Measurements from ENCODE around the gene PLCD3. TPM values are rescaled to one million over a fixed set of nuclear protein-coding genes. Genes with fewer than 3 reads are reported as not detected.

Gene PLCD3
- total RNA-seq, 1 experiment from 2014 or later = 55.8 TPM

GRCh38 chr17:45161288-45162024, 29.1 kb upstream of the PLCD3 start, which contains the start of gene HEXIM2 (continued):
- TF ChIP-seq HMGXB4 (CRISPR knock-in tag; IDR thresholded peaks at IDR 0.05) (peak; percentile 67), NR2C2 (CRISPR knock-in tag; IDR thresholded peaks at IDR 0.05) (no peak), ZNF281 (CRISPR knock-in tag; IDR thresholded peaks at IDR 0.05) (no peak), NR1H2 (CRISPR knock-in tag; IDR thresholded peaks at IDR 0.05) (no peak), FOXJ3 (CRISPR knock-in tag; IDR thresholded peaks at IDR 0.05; ENCODE audit: borderline replicate concordance) (no peak), CBFB (CRISPR knock-in tag; IDR thresholded peaks at IDR 0.05; ENCODE audit: low read depth) (no peak), GTF2I (CRISPR knock-in tag; conservative IDR thresholded peaks at IDR 0.05) (no peak), SOX15 (CRISPR knock-in tag; IDR thresholded peaks at IDR 0.05) (no peak), ERG (CRISPR knock-in tag; IDR thresholded peaks at IDR 0.05) (peak; percentile 72; the same call in 1 of the 2 replicates), RELA (CRISPR knock-in tag; IDR thresholded peaks at IDR 0.05; ENCODE audit: borderline replicate concordance) (no peak), ZNF423 (CRISPR knock-in tag; IDR thresholded peaks at IDR 0.05) (peak; percentile 72), ZNF121 (CRISPR knock-in tag; IDR thresholded peaks at IDR 0.05) (no peak), ZNF425 (CRISPR knock-in tag; conservative IDR thresholded peaks at IDR 0.05) (no peak), IRF2 (CRISPR knock-in tag; IDR thresholded peaks at IDR 0.05; ENCODE audit: borderline replicate concordance, low read depth) (no peak), CTCF (IDR thresholded peaks at IDR 0.05) (no peak), NFATC4 (CRISPR knock-in tag; IDR thresholded peaks at IDR 0.05) (no peak), TCF7 (CRISPR knock-in tag; IDR thresholded peaks at IDR 0.05; ENCODE audit: low read depth) (no peak), GRHL2 (CRISPR knock-in tag; IDR thresholded peaks at IDR 0.05; ENCODE audit: insufficient replicate concordance, severe bottlenecking) (no peak)
- TF ChIP-seq, protein P1, sequence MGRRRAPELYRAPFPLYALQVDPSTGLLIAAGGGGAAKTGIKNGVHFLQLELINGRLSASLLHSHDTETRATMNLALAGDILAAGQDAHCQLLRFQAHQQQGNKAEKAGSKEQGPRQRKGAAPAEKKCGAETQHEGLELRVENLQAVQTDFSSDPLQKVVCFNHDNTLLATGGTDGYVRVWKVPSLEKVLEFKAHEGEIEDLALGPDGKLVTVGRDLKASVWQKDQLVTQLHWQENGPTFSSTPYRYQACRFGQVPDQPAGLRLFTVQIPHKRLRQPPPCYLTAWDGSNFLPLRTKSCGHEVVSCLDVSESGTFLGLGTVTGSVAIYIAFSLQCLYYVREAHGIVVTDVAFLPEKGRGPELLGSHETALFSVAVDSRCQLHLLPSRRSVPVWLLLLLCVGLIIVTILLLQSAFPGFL (CRISPR knock-in tag; IDR thresholded peaks at IDR 0.05; ENCODE audit: borderline replicate concordance) = peak; percentile 62; the same call in 1 of the 2 replicates
- TF ChIP-seq, protein P2, sequence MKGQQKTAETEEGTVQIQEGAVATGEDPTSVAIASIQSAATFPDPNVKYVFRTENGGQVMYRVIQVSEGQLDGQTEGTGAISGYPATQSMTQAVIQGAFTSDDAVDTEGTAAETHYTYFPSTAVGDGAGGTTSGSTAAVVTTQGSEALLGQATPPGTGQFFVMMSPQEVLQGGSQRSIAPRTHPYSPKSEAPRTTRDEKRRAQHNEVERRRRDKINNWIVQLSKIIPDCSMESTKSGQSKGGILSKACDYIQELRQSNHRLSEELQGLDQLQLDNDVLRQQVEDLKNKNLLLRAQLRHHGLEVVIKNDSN (CRISPR knock-in tag; IDR thresholded peaks at IDR 0.05) = no peak
- TF ChIP-seq, protein P3, sequence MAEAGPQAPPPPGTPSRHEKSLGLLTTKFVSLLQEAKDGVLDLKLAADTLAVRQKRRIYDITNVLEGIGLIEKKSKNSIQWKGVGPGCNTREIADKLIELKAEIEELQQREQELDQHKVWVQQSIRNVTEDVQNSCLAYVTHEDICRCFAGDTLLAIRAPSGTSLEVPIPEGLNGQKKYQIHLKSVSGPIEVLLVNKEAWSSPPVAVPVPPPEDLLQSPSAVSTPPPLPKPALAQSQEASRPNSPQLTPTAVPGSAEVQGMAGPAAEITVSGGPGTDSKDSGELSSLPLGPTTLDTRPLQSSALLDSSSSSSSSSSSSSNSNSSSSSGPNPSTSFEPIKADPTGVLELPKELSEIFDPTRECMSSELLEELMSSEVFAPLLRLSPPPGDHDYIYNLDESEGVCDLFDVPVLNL (CRISPR knock-in tag; IDR thresholded peaks at IDR 0.05; ENCODE audit: borderline replicate concordance, low read depth) = no peak
- TF ChIP-seq, protein P4, sequence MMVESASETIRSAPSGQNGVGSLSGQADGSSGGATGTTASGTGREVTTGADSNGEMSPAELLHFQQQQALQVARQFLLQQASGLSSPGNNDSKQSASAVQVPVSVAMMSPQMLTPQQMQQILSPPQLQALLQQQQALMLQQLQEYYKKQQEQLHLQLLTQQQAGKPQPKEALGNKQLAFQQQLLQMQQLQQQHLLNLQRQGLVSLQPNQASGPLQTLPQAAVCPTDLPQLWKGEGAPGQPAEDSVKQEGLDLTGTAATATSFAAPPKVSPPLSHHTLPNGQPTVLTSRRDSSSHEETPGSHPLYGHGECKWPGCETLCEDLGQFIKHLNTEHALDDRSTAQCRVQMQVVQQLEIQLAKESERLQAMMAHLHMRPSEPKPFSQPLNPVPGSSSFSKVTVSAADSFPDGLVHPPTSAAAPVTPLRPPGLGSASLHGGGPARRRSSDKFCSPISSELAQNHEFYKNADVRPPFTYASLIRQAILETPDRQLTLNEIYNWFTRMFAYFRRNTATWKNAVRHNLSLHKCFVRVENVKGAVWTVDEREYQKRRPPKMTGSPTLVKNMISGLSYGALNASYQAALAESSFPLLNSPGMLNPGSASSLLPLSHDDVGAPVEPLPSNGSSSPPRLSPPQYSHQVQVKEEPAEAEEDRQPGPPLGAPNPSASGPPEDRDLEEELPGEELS (CRISPR knock-in tag; IDR thresholded peaks at IDR 0.05) = peak; percentile 87
- TF ChIP-seq, protein P5, sequence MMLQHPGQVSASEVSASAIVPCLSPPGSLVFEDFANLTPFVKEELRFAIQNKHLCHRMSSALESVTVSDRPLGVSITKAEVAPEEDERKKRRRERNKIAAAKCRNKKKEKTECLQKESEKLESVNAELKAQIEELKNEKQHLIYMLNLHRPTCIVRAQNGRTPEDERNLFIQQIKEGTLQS (CRISPR knock-in tag; conservative IDR thresholded peaks at IDR 0.05) = no peak

Measured in WTC11 (cell line).